ENCODE results near the gene PLXNA2. TPM values are rescaled to one million over a fixed set of nuclear protein-coding genes. Genes with fewer than 3 reads are reported as not detected.

PLXNA2 gene
- total RNA-seq, 2 donors from 2014 or later = 44.5 to 51.6 TPM

GRCh38 chr1:207993477-207994445, 250.4 kb downstream of the PLXNA2 start:
- no peak for DNase-seq
- Histone ChIP-seq H3K9me3 (no peaks in the 10 kb centered on the region), H3K4me1 (peaks cover 4% of the 10 kb centered on the region), H3K27me3 (no peaks in the 10 kb centered on the region), H3K36me3 (replicated peaks in 1 of 2; ENCODE audit: insufficient read depth in 1 of 2, low read depth in 2 of 2) (no peaks in the 10 kb centered on the region), H3K27ac (no peak overlapping the region), H3K4me3 (no peak overlapping the region)
- TF ChIP-seq POLR2A (IDR thresholded peaks at IDR 0.05) (no peak), CTCF (IDR thresholded peaks at IDR 0.05) (peak in 6 of 7 experiments; percentile 11 to 45 (median 36))
- intact Hi-C loops (cut with DNase I) = no loop called here
- 71 to 72% methylated on average over 5 of the region's 5 CpGs for WGBS, 2 donors
- peak; percentile 28 for ATAC-seq

- Histone ChIP-seq H3K4me3 (no peak overlapping the region), H3K36me3 (replicated peaks in 1 of 2; ENCODE audit: insufficient read depth in 1 of 2, low read depth in 2 of 2) (no peaks in the 10 kb centered on the region), H3K9me3 (no peaks in the 10 kb centered on the region), H3K27ac (no peak overlapping the region), H3K4me1 (peaks cover 4% of the 10 kb centered on the region), H3K27me3 (no peaks in the 10 kb centered on the region)
- no peak for ATAC-seq
- intact Hi-C loops (cut with DNase I) = no loop called here
- no peak for DNase-seq
- 83 to 86% methylated on average over 5 of the region's 5 CpGs for WGBS, 2 donors
- no peak for TF ChIP-seq POLR2A (IDR thresholded peaks at IDR 0.05)
- no peak for TF ChIP-seq CTCF (IDR thresholded peaks at IDR 0.05)
Observed at GRCh38 chr1:207992677-207993236, 251.4 kb downstream of the PLXNA2 start.

GRCh38 chr1:207991583-207992026, 252.6 kb downstream of the PLXNA2 start:
- H3K27me3 ChIP-seq = no peaks in the 10 kb centered on the region
- no peak overlapping the region for H3K4me3 ChIP-seq
- no peaks in the 10 kb centered on the region for H3K4me1 ChIP-seq
- intact Hi-C loops (cut with DNase I) = no loop called here
- no peaks in the 10 kb centered on the region for H3K9me3 ChIP-seq
- no peaks in the 10 kb centered on the region for H3K36me3 ChIP-seq (replicated peaks in 1 of 2; ENCODE audit: insufficient read depth in 1 of 2, low read depth in 2 of 2)
- DNase-seq = no peak
- TF ChIP-seq POLR2A (IDR thresholded peaks at IDR 0.05) (no peak), CTCF (IDR thresholded peaks at IDR 0.05) (no peak)
- no peak for ATAC-seq
- 61 to 69% methylated on average over 5 of the region's 5 CpGs for WGBS, 2 donors
- no peak overlapping the region for H3K27ac ChIP-seq

- intact Hi-C loops (cut with DNase I) = no loop called here
- WGBS, 2 donors = 61 to 62% methylated on average over 16 of the region's 16 CpGs
- H3K9me3 ChIP-seq = no peaks in the 10 kb centered on the region
- ATAC-seq (no peak), DNase-seq (no peak)
- H3K36me3 ChIP-seq (replicated peaks in 1 of 2; ENCODE audit: insufficient read depth in 1 of 2, low read depth in 2 of 2) = no peaks in the 10 kb centered on the region
- H3K4me3 ChIP-seq = no peak overlapping the region
- TF ChIP-seq CTCF (IDR thresholded peaks at IDR 0.05) (no peak), POLR2A (IDR thresholded peaks at IDR 0.05) (no peak)
- H3K27ac ChIP-seq = no peak overlapping the region
- H3K4me1 ChIP-seq = no peaks in the 10 kb centered on the region
- no peaks in the 10 kb centered on the region for H3K27me3 ChIP-seq
Observed at GRCh38 chr1:207990876-207991582, 253.2 kb downstream of the PLXNA2 start.

Data from body of pancreas (tissue), 4 donors.